Fibroblast of skin of left biceps (primary cell): ENCODE data around the gene IPPK.
A peak's percentile ranks its signal among the peaks of the same experiment; 100 is the strongest.

ENCODE experiments used
- DNase-seq, 2 experiments: peaks; one replicate each; pipeline ENCODE4 v3.0.0-alpha.2; 2013; ENCODE audit warnings: low read depth in 2 of 2

Gene IPPK

GRCh38 chr9:92615790-92616189 is 54.1 kb downstream of the IPPK start:
- DNase-seq = no peak

- DNase-seq = no peak
These were observed 55.0 kb downstream of the IPPK start for GRCh38 chr9:92614763-92615461.

GRCh38 chr9:92614123-92614510 is 55.8 kb downstream of the IPPK start:
- DNase-seq = no peak

- no peak for DNase-seq
These were observed 56.4 kb downstream of the IPPK start for GRCh38 chr9:92613268-92614122.

GRCh38 chr9:92612816-92613215 is 57.1 kb downstream of the IPPK start:
- DNase-seq = no peak

GRCh38 chr9:92612292-92612691 is 57.6 kb downstream of the IPPK start:
- DNase-seq = no peak

GRCh38 chr9:92611621-92612285 is 58.2 kb downstream of the IPPK start:
- no peak for DNase-seq

GRCh38 chr9:92610470-92611420 is 59.2 kb downstream of the IPPK start:
- no peak for DNase-seq

GRCh38 chr9:92608909-92609445 is 61.0 kb downstream of the IPPK start:
- DNase-seq = no peak

- DNase-seq = no peak
These were observed 61.6 kb downstream of the IPPK start for GRCh38 chr9:92608241-92608908.

- peak; percentile 85 to 86 for DNase-seq
These were observed 62.2 kb downstream of the IPPK start for GRCh38 chr9:92607773-92608172.

- peak; percentile 34 to 39 for DNase-seq
These were observed 62.8 kb downstream of the IPPK start for GRCh38 chr9:92607088-92607487.

GRCh38 chr9:92605224-92605623 is 64.7 kb downstream of the IPPK start:
- no peak for DNase-seq

GRCh38 chr9:92603990-92604389 is 65.9 kb downstream of the IPPK start:
- DNase-seq = no peak

GRCh38 chr9:92603100-92603499 is 66.8 kb downstream of the IPPK start:
- no peak for DNase-seq

- no peak for DNase-seq
These were observed 67.5 kb downstream of the IPPK start for GRCh38 chr9:92602413-92602812.

- DNase-seq = no peak
These were observed 68.5 kb downstream of the IPPK start for GRCh38 chr9:92601451-92601850.

- DNase-seq = no peak
These were observed 69.3 kb downstream of the IPPK start for GRCh38 chr9:92600462-92601261.

GRCh38 chr9:92599938-92600461 is 69.9 kb downstream of the IPPK start:
- no peak for DNase-seq

GRCh38 chr9:92598382-92598781 is 71.5 kb downstream of the IPPK start:
- DNase-seq = no peak
